HG03558 (cell line): Measurements from ENCODE around the gene PPIL1.
A peak's percentile ranks its signal among the peaks of the same experiment; 100 is the strongest.

Experiments used
- ATAC-seq: cut with Tn5 transposase; IDR thresholded peaks from one replicate; pipeline ENCODE4 v1.9.1; 2021; ENCODE audit warnings: moderate number of reproducible peaks; ENCODE audit not compliant: unreplicated experiment; ENCODE audit errors: extremely low read depth

PPIL1 gene

GRCh38 chr6:36890112-36890663 lies 15.6 kb upstream of the PPIL1 start:
- no peak for ATAC-seq

- no peak for ATAC-seq
These were observed 14.3 kb upstream of the PPIL1 start for GRCh38 chr6:36888654-36889481.

- no peak for ATAC-seq
These were observed 13.6 kb upstream of the PPIL1 start for GRCh38 chr6:36888115-36888643.

- ATAC-seq, result no peak
These were observed 12.5 kb upstream of the PPIL1 start for GRCh38 chr6:36886950-36887618.

- peak; percentile 79 for ATAC-seq
These were observed 11.1 kb upstream of the PPIL1 start, which contains the start of gene C6orf89 for GRCh38 chr6:36885461-36886401. Gene C6orf89 (plus strand): TSS chr6:36885952. CDS start chr6:36899445, 13,493 bp downstream.

GRCh38 chr6:36884610-36885009 lies 10.0 kb upstream of the PPIL1 start:
- no peak for ATAC-seq

GRCh38 chr6:36875250-36875633 lies 639 bp upstream of the PPIL1 start:
- no peak for ATAC-seq

GRCh38 chr6:36873612-36874442 lies 776 bp downstream of the PPIL1 start:
- no peak for ATAC-seq

- ATAC-seq, result no peak
These were observed 1.5 kb downstream of the PPIL1 start for GRCh38 chr6:36873115-36873514.

GRCh38 chr6:36871686-36872085 lies 2.9 kb downstream of the PPIL1 start:
- ATAC-seq, result no peak

GRCh38 chr6:36867471-36868224 lies 7.0 kb downstream of the PPIL1 start:
- ATAC-seq, result no peak

- ATAC-seq, result no peak
These were observed 8.8 kb downstream of the PPIL1 start for GRCh38 chr6:36865835-36866234.

GRCh38 chr6:36863670-36864540 lies 10.7 kb downstream of the PPIL1 start:
- ATAC-seq, result no peak

GRCh38 chr6:36862848-36863382 lies 11.7 kb downstream of the PPIL1 start:
- ATAC-seq, result no peak

- no peak for ATAC-seq
These were observed 12.3 kb downstream of the PPIL1 start for GRCh38 chr6:36862164-36862847.

GRCh38 chr6:36860126-36860525 lies 14.5 kb downstream of the PPIL1 start:
- no peak for ATAC-seq
